Nephron progenitor cell (in vitro differentiated cells): ENCODE measurements around the gene TMEM40.
"Not testable (repeated sequence)": the region's sequence is repeated elsewhere in the genome, so short reads cannot be mapped to it uniquely, and the experiment has no call there.

Experiments
- DNase-seq: peaks from one replicate; pipeline ENCODE4 v3.0.0; 2021
- H3K27ac Mint-ChIP-seq: 2 replicates; pipeline ENCODE4 v1.8.0; 2021; ENCODE audit warnings: mild to moderate bottlenecking, moderate library complexity, mixed read lengths
- H3K27me3 Mint-ChIP-seq: 2 replicates; pipeline ENCODE4 v1.8.0; 2021; ENCODE audit warnings: mild to moderate bottlenecking, low read depth, mixed read lengths; ENCODE audit not compliant: poor library complexity
- H3K36me3 Mint-ChIP-seq: 2 replicates; pipeline ENCODE4 v1.8.0; 2021; ENCODE audit warnings: low read depth, mixed read lengths
- H3K4me1 Mint-ChIP-seq: 2 replicates; pipeline ENCODE4 v1.8.0; 2021; ENCODE audit warnings: mixed read lengths
- H3K4me3 Mint-ChIP-seq: 2 replicates; pipeline ENCODE4 v1.8.0; 2021; ENCODE audit warnings: mild to moderate bottlenecking, moderate library complexity, mixed read lengths
- H3K9me3 Mint-ChIP-seq: 2 replicates; pipeline ENCODE4 v1.8.0; 2021; ENCODE audit warnings: mild to moderate bottlenecking, moderate library complexity, mixed read lengths
- CTCF ChIP-seq: fragments of 200-600 bp; sonication (generic); IDR thresholded peaks from 2 replicates; pipeline ENCODE4 v1.5.0; 2021; ENCODE audit warnings: antibody characterized with exemption

TMEM40 gene

GRCh38 chr3:12780751-12781150 is 21.7 kb upstream of the TMEM40 start:
- no peak for TF ChIP-seq CTCF
- Mint-ChIP-seq H3K27me3 (peaks cover 27% of the 10 kb centered on the region), H3K36me3 (no peaks in the 10 kb centered on the region), H3K27ac (peak overlapping the region; percentile 65), H3K4me1 (peaks cover 17% of the 10 kb centered on the region), H3K9me3 (peaks cover 10% of the 10 kb centered on the region), H3K4me3 (no peak overlapping the region)
- DNase-seq, result no peak

GRCh38 chr3:12777171-12777570 is 18.1 kb upstream of the TMEM40 start:
- no peak for TF ChIP-seq CTCF
- no peak for DNase-seq
- H3K4me3 Mint-ChIP-seq, result no peak overlapping the region
- H3K9me3 Mint-ChIP-seq, result peaks cover 15% of the 10 kb centered on the region
- H3K4me1 Mint-ChIP-seq, result peaks cover 26% of the 10 kb centered on the region
- peaks cover 19% of the 10 kb centered on the region for H3K27me3 Mint-ChIP-seq
- no peak overlapping the region for H3K27ac Mint-ChIP-seq
- H3K36me3 Mint-ChIP-seq, result no peaks in the 10 kb centered on the region

GRCh38 chr3:12775970-12776369 is 16.9 kb upstream of the TMEM40 start:
- H3K4me1 Mint-ChIP-seq, result peaks cover 32% of the 10 kb centered on the region
- not testable (repeated sequence) for H3K27ac Mint-ChIP-seq, H3K36me3 Mint-ChIP-seq, DNase-seq, H3K9me3 Mint-ChIP-seq, H3K4me3 Mint-ChIP-seq
- H3K27me3 Mint-ChIP-seq, result peaks cover 15% of the 10 kb centered on the region

GRCh38 chr3:12775226-12775625 is 16.2 kb upstream of the TMEM40 start:
- Mint-ChIP-seq H3K27ac (no peak overlapping the region), H3K4me1 (peaks cover 25% of the 10 kb centered on the region), H3K36me3 (no peaks in the 10 kb centered on the region), H3K27me3 (peaks cover 15% of the 10 kb centered on the region), H3K4me3 (no peak overlapping the region), H3K9me3 (peaks cover 10% of the 10 kb centered on the region)
- TF ChIP-seq CTCF, result no peak
- DNase-seq, result no peak

- H3K27ac Mint-ChIP-seq, result no peak overlapping the region
- peaks cover 10% of the 10 kb centered on the region for H3K9me3 Mint-ChIP-seq
- H3K27me3 Mint-ChIP-seq, result peaks cover 15% of the 10 kb centered on the region
- H3K4me3 Mint-ChIP-seq, result no peak overlapping the region
- TF ChIP-seq CTCF, result no peak
- no peak for DNase-seq
- no peaks in the 10 kb centered on the region for H3K36me3 Mint-ChIP-seq
- H3K4me1 Mint-ChIP-seq, result peaks cover 19% of the 10 kb centered on the region
Measured at GRCh38 chr3:12774619-12775018, 15.6 kb upstream of the TMEM40 start.

- Mint-ChIP-seq H3K36me3 (no peaks in the 10 kb centered on the region), H3K4me3 (no peak overlapping the region), H3K4me1 (peaks cover 15% of the 10 kb centered on the region), H3K27me3 (peaks cover 19% of the 10 kb centered on the region), H3K27ac (no peak overlapping the region), H3K9me3 (peaks cover 10% of the 10 kb centered on the region)
- no peak for DNase-seq
- TF ChIP-seq CTCF, result no peak
Measured at GRCh38 chr3:12773710-12774086, 14.6 kb upstream of the TMEM40 start.
